MCF 10A (cell line): ENCODE data around the gene CD47. TPM values are rescaled to one million over a fixed set of nuclear protein-coding genes. Genes with fewer than 3 reads are reported as not detected.

Experiments used
- Bru-seq: library from RNA; stranded (reverse); fragments of 400-500 nt; gene quantifications from one replicate; lab custom pipeline; 2021; lab: Mats Ljungman, UMichigan
- BruChase-seq, 2 experiments: library from RNA; stranded (reverse); fragments of 400-500 nt; gene quantifications; one replicate each; lab custom pipeline; 2021; lab: Mats Ljungman, UMichigan
- BruUV-seq: library from RNA; stranded (reverse); fragments of 400-500 nt; replicated peaks from 2 replicates; lab custom pipeline; 2021; lab: Mats Ljungman, UMichigan
- CTCF ChIA-PET: fragments of 300-600 bp; sonication (Branson Sonifier 250); formaldehyde crosslinking; extraction: SDS; loops from one replicate; lab custom pipeline; 2021; ENCODE audit warnings: antibody characterized with exemption, inconsistent platforms; lab: Yijun Ruan, JAX
- POLR2A ChIA-PET: fragments of 300-600, 350-650 bp; sonication (Branson Sonifier 250); formaldehyde crosslinking; extraction: SDS; loops from one replicate; lab custom pipeline; 2020; ENCODE audit warnings: antibody characterized with exemption, inconsistent platforms; lab: Yijun Ruan, JAX
- DNase-seq: peaks from one replicate; pipeline ENCODE4 v3.0.0-alpha.2; 2018; ENCODE audit not compliant: unreplicated experiment
- H3K27ac Mint-ChIP-seq: one replicate; pipeline ENCODE4 v1.8.0; 2022; ENCODE audit warnings: mild to moderate bottlenecking, low read depth, mixed read lengths; ENCODE audit not compliant: unreplicated experiment
- H3K27me3 Mint-ChIP-seq: one replicate; pipeline ENCODE4 v1.8.0; 2022; ENCODE audit warnings: mixed read lengths; ENCODE audit not compliant: insufficient read depth, unreplicated experiment
- H3K36me3 Mint-ChIP-seq: one replicate; pipeline ENCODE4 v1.8.0; 2022; ENCODE audit warnings: mild to moderate bottlenecking, moderate library complexity, mixed read lengths; ENCODE audit not compliant: insufficient read depth, unreplicated experiment
- H3K4me1 Mint-ChIP-seq: one replicate; pipeline ENCODE4 v1.8.0; 2022; ENCODE audit warnings: mixed read lengths; ENCODE audit not compliant: insufficient read depth, unreplicated experiment
- H3K4me3 Mint-ChIP-seq: one replicate; pipeline ENCODE4 v1.8.0; 2022; ENCODE audit warnings: mild to moderate bottlenecking, moderate library complexity, mixed read lengths; ENCODE audit not compliant: unreplicated experiment
- H3K9me3 Mint-ChIP-seq: one replicate; pipeline ENCODE4 v1.8.0; 2022; ENCODE audit warnings: mixed read lengths; ENCODE audit not compliant: unreplicated experiment
- CTCF ChIP-seq: fragments of 200-600 bp; IDR thresholded peaks from one replicate; pipeline ENCODE4 v1.8.0; 2022; ENCODE audit warnings: antibody characterized with exemption, mild to moderate bottlenecking; ENCODE audit not compliant: unreplicated experiment
- intact Hi-C: fragments of 100-400 bp; cut with micrococcal nuclease; formaldehyde crosslinking; loops from 2 replicates; pipeline ENCODE4 v1.14.1; 2022
- long read RNA-seq: library from polyadenylated mRNA; stranded (forward); transcript quantifications from one replicate; pipeline ENCODE4 v2.0.0, GENCODE V29; 2022
- total RNA-seq: library from RNA; stranded (reverse); gene quantifications from 2 replicates; pipeline ENCODE4 v1.2.3, GENCODE V29; 2022

The CD47 gene
- total RNA-seq (28.5 and 31.5 TPM in 2 replicates), Bru-seq, nascent RNA (percentile 71 among the genes with signal in this experiment), BruChase-seq, experiment 1, labeled RNA remaining after a 6-hour chase (percentile 82 among the genes with signal in this experiment), BruChase-seq, experiment 2, labeled RNA remaining after a 2-hour chase (percentile 76 among the genes with signal in this experiment)
- long read RNA-seq, full-length matches to known transcripts = 58 of 84 reads
- long read RNA-seq, partial matches to known transcripts = 1 of 84 reads
- long read RNA-seq, other reads (novel, unspliced or antisense) = 25 of 84 reads

DNA sequence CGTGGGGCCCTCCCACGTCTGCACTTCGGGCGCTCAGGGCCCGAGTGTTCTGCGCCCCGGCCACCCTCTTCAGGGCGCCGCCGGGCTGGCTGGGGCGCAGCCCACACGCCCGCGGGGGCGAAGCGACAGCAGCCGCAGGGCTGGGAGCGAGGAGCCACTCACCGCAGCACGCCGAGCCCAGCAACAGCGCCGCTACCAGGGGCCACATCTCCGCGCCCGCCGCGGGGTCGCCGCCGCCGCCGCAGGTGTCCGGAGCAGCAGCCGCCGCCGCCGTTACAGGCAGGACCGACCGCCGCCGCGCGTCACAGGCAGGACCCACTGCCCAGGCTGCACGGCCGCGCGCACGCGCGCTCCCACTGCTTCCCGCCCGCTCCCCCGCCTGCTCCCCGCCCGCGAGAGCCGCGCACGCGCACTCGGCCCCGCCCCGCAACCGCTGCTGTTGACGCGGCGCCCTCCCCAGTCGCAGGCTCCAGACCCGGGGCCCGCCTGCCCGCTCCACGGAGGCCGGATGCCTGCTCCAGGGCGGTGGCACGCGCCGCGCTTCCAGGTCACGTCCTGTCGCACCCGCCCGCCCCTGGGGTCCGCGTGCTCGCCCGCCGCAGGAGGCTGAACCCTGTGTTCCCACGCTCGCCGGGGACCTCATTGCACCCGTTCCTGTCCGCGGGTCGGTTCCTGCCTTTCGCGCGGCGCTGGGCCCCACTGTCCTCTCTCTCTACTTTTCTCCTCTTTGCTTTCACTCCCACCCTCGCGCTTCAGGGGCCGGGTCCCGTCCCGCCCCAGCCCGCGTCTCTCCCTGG lies at the start of gene CD47:
CD47 (minus strand) TSS at position 331 of the 797 bp plus-strand sequence; CDS start at position 208, 123 bp downstream.
- POLR2A ChIA-PET = interaction anchor here (0.7 to 2.6 kb wide), 9 partner anchors 11 to 368 kb away, joined by 3 to 27 read pairs (median 4); no protein-coding TSS in a partner anchor
- Mint-ChIP-seq H3K4me1 (peaks cover 5% of the 10 kb centered on the region), H3K27me3 (no peaks in the 10 kb centered on the region), H3K4me3 (peak within 1 kb of the TSS; percentile 95), H3K27ac (peak within 1 kb of the TSS; percentile 88), H3K36me3 (no peaks in the 10 kb centered on the region), H3K9me3 (no peaks in the 10 kb centered on the region)
- TF ChIP-seq CTCF = no peak
- CTCF ChIA-PET = interaction anchor here (0.6 to 1.1 kb wide), 4 partner anchors 10 to 1391 kb away, joined by 3 to 5 read pairs (median 4); no protein-coding TSS in a partner anchor
- DNase-seq = peak; percentile 79
- intact Hi-C loops = loop anchor here (1.0 to 2.0 kb wide), 3 partner anchors 132 to 386 kb away; partner anchors contain the start of gene IFT57
- BruUV-seq = no TSS peak

DNA sequence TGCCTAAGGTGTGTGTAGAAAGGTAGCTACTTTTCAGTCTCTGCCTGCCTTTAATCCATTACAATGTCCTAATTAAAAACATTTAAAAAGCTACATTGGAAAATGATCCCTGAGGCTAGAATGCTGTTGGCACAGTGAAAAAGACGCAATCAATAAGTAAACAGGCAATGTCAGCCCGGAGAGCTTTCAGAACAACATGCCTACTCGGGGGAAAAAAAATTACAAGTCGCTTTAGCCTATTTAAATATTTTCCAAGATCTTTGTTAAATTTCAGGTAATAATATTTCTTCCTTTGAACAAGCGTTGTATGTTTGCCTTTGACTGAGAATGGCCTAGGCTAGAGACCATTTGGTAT lies 46.6 kb upstream of the CD47 start:
- Mint-ChIP-seq H3K9me3 (no peaks in the 10 kb centered on the region), H3K27me3 (no peaks in the 10 kb centered on the region), H3K27ac (no peak overlapping the region), H3K4me3 (no peak overlapping the region), H3K4me1 (peaks cover 8% of the 10 kb centered on the region), H3K36me3 (no peaks in the 10 kb centered on the region)
- CTCF ChIA-PET = interaction anchor here (0.6 kb wide), 1 partner anchor 20 kb away, joined by 3 read pairs; no protein-coding TSS in a partner anchor
- BruUV-seq = no TSS peak
- DNase-seq = no peak
- POLR2A ChIA-PET = no interaction called here
- no peak for TF ChIP-seq CTCF
- intact Hi-C loops = no loop called here

GRCh38 chr3:108136561-108137459 lies 46.0 kb upstream of the CD47 start:
- no peak for DNase-seq
- intact Hi-C loops = no loop called here
- H3K27me3 Mint-ChIP-seq = no peaks in the 10 kb centered on the region
- H3K36me3 Mint-ChIP-seq = no peaks in the 10 kb centered on the region
- CTCF ChIA-PET = no interaction called here
- no peaks in the 10 kb centered on the region for H3K9me3 Mint-ChIP-seq
- no peak overlapping the region for H3K27ac Mint-ChIP-seq
- POLR2A ChIA-PET = no interaction called here
- H3K4me3 Mint-ChIP-seq = no peak overlapping the region
- TF ChIP-seq CTCF = no peak
- no TSS peak for BruUV-seq
- peaks cover 14% of the 10 kb centered on the region for H3K4me1 Mint-ChIP-seq
